ENCODE measurements around the gene LGALS9C.
"Not testable (repeated sequence)": the region's sequence is repeated elsewhere in the genome, so short reads cannot be mapped to it uniquely, and the experiment has no call there.

The LGALS9C gene

DNA sequence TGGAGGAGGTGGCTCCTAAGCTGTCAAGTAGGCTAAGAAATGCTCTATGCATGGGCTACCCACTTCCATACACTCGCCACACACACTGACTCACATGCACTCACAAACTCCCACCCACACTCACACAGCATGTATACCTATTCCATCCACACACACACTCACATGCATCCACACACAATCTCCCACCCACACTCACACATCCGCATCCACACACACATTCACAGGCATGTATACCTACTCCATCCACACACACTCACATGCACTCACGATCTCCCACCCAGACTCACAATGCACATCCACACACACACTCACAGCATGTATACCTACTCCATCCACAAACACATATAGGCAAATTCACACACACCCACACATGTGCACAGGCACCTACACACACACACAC is 32.1 kb downstream of the LGALS9C start:
- not testable (repeated sequence) for DNase-seq (ENCODE audit: low read depth in 2 of 2); H3K4me3 ChIP-seq (replicated peaks in 1 of 2; ENCODE audit: low read depth in 2 of 2, low read length in 2 of 2)

DNA sequence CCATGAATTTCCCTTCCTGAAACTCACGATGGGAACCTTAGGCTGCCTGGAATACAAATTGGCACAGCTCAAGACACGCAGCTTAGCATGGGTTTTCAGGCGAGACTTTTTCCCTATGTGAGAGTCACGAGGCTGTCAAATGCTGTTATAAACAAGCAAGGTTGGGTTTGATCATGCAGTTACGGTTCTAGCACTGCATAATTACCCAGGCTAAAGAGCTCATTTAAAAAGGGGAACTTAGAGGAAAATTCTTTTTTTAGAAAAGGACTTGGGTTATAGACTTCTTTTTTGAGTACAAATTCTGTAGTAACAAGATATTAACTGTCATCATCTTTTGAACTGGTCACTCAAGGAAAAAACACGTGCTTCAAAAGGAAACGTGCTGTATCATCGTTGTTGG is 44.5 kb downstream of the LGALS9C start:
- not testable (repeated sequence) for DNase-seq (ENCODE audit: low read depth in 2 of 2); H3K4me3 ChIP-seq (replicated peaks in 1 of 2; ENCODE audit: low read depth in 2 of 2, low read length in 2 of 2)

DNA sequence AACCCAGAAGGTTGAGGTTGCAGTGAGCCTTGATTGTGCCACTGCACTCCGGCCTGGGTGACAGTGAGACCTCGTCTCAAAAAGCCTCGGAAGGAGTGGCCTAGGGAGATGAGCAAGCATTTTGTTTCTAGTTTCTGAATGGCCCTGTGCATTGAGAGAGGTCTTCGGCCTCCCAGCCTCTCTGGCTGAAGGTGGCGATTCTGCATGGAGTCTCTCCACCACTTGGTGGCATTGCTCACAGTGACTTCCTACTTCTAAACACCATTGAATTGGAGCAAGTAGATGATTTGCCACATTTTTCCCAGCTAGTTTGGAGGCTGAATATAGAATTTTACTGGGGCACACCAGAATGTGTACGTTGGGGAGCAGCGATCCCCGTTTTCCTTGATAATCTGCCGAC is 48.4 kb downstream of the LGALS9C start:
- not testable (repeated sequence) for H3K4me3 ChIP-seq (replicated peaks in 1 of 2; ENCODE audit: low read depth in 2 of 2, low read length in 2 of 2); DNase-seq (ENCODE audit: low read depth in 2 of 2)

GRCh38 chr17:18526168-18526800 is 49.7 kb downstream of the LGALS9C start:
- not testable (repeated sequence) for DNase-seq (ENCODE audit: low read depth in 2 of 2); H3K4me3 ChIP-seq (replicated peaks in 1 of 2; ENCODE audit: low read depth in 2 of 2, low read length in 2 of 2)

GRCh38 chr17:18527354-18527753 is 50.8 kb downstream of the LGALS9C start:
- DNase-seq (ENCODE audit: low read depth in 2 of 2); H3K4me3 ChIP-seq (replicated peaks in 1 of 2; ENCODE audit: low read depth in 2 of 2, low read length in 2 of 2): not testable (repeated sequence)

DNA sequence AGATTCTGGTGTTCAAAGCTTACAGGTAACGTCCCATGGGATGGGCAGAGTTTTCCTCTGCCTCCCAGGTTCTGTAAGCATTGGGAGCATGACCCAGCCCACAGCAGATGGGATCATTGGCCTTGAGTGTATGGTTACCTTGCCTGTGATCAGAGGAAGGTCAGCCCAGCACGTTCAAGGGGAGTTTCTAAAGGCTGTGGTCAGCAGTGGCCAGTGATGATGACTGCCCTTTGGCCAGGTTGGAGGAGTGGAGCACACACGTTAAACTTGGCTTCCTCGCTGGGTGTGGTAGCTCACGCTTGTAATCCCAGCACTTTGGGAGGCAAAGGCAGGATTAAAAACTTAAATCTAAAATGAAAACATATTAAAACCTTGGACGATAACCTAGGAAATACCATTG is 51.8 kb downstream of the LGALS9C start:
- not testable (repeated sequence) for H3K4me3 ChIP-seq (replicated peaks in 1 of 2; ENCODE audit: low read depth in 2 of 2, low read length in 2 of 2); DNase-seq (ENCODE audit: low read depth in 2 of 2)

- not testable (repeated sequence) for H3K4me3 ChIP-seq (replicated peaks in 1 of 2; ENCODE audit: low read depth in 2 of 2, low read length in 2 of 2); DNase-seq (ENCODE audit: low read depth in 2 of 2)
Observed at GRCh38 chr17:18528899-18529500, 52.4 kb downstream of the LGALS9C start.

GRCh38 chr17:18530405-18530804 is 53.8 kb downstream of the LGALS9C start:
- DNase-seq (ENCODE audit: low read depth in 2 of 2); H3K4me3 ChIP-seq (replicated peaks in 1 of 2; ENCODE audit: low read depth in 2 of 2, low read length in 2 of 2): not testable (repeated sequence)

- DNase-seq (ENCODE audit: low read depth in 2 of 2), result peak in 1 of 2 donors; percentile 1
- H3K4me3 ChIP-seq (replicated peaks in 1 of 2; ENCODE audit: low read depth in 2 of 2, low read length in 2 of 2), result not testable (repeated sequence)
Observed at GRCh38 chr17:18542234-18542633, 65.6 kb downstream of the LGALS9C start.

- DNase-seq (ENCODE audit: low read depth in 2 of 2); H3K4me3 ChIP-seq (replicated peaks in 1 of 2; ENCODE audit: low read depth in 2 of 2, low read length in 2 of 2): not testable (repeated sequence)
Observed at GRCh38 chr17:18542907-18543306, 66.3 kb downstream of the LGALS9C start.
